ENCODE measurements around the gene MDM4. TPM values are rescaled to one million over a fixed set of nuclear protein-coding genes. Genes with fewer than 3 reads are reported as not detected.

The MDM4 gene
- total RNA-seq, 1 experiment from 2014 or later = 49.6 TPM

DNA sequence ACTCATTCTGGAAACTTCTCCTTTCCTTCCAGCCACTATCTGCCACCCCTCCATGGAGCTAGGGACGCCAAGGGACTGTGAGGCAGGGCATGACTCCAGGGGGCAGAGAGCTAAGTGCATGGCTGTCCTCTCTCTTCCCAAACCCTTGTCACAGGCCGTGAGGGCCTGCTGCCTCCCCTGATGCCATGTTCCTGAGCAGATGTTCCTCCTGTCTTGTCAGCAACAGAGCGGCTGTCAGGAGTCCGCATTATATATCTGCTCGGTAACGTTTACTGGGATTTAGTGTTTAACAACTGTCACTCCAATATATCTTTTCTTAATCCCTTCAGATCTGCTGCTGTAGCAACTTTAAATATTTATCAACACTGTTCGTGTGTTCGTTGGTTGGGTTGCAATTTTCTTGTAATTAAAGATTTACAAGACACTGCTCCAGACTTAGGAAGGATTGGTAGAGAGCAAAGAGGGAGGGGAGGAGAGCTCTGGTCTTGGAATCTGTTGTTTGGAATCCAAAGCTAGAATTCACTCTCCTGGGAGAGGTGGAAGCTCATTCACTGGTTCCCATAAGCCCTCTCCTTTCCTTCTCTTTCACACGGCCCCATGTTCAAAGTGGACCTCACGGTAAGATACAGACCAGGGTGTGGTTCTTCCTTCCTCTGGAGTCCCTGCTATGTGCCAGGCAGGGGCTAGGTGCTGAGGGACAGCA lies 76.2 kb downstream of the MDM4 start:
- H3K27ac ChIP-seq (ENCODE audit: insufficient read length, low read depth, low read length) = no peak overlapping the region
- Mint-ChIP-seq H3K27me3 (ENCODE audit: low read depth) (peaks cover 2% of the 10 kb centered on the region), H3K4me1 (peaks cover 26 to 31% of the 10 kb centered on the region in 2 experiments), H3K36me3 (ENCODE audit: insufficient read depth in 1 of 3, low read depth in 3 of 3) (no peaks in the 10 kb centered on the region), H3K27ac (no peak overlapping the region), H3K4me3 (no peak overlapping the region), H3K9me3 (no peaks in the 10 kb centered on the region; a peak in 1 of 5 replicates)
- no peak overlapping the region for H4K91ac ChIP-seq (ENCODE audit: insufficient read length, low read depth, low read length)
- H3K18ac ChIP-seq (ENCODE audit: insufficient read length, low read depth, low read length) = no peak overlapping the region
- no peak overlapping the region for H3K14ac ChIP-seq (ENCODE audit: insufficient read depth, low read length)
- H3K4ac ChIP-seq (ENCODE audit: low read depth, low read length) = no peak overlapping the region
- no peaks in the 10 kb centered on the region for H3K9me3 ChIP-seq (ENCODE audit: control insufficient read depth, low read depth, low read length)
- H2BK20ac ChIP-seq (ENCODE audit: low read depth, low read length, poor library complexity, severe bottlenecking) = no peak overlapping the region
- no peak overlapping the region for H2BK12ac ChIP-seq (ENCODE audit: insufficient read length, low read depth, low read length)
- no peak overlapping the region for H4K5ac ChIP-seq (ENCODE audit: insufficient read length, low read depth, low read length)
- H3K79me1 ChIP-seq (ENCODE audit: insufficient read depth, low read depth, low read length, poor library complexity, severe bottlenecking) = no peaks in the 10 kb centered on the region
- no peak overlapping the region for H3K4me2 ChIP-seq (ENCODE audit: insufficient read depth, insufficient read length, low read length)
- no peak overlapping the region for H2BK15ac ChIP-seq (ENCODE audit: low read depth, low read length)
- H2BK5ac ChIP-seq (ENCODE audit: insufficient read length, low read length) = no peak overlapping the region
- H3K9ac ChIP-seq (ENCODE audit: extremely low read depth, insufficient read length, low read length) = no peak overlapping the region
- H4K20me1 ChIP-seq (ENCODE audit: control insufficient read depth, insufficient read depth, insufficient read length) = no peaks in the 10 kb centered on the region
- H4K8ac ChIP-seq (replicated peaks; ENCODE audit: insufficient read length, low read depth, low read length) = no peak overlapping the region
- H3K27me3 ChIP-seq (ENCODE audit: insufficient read depth, low read length) = no peaks in the 10 kb centered on the region
- H3K23me2 ChIP-seq (ENCODE audit: insufficient read length, low read depth, low read length, poor library complexity, severe bottlenecking) = no peaks in the 10 kb centered on the region
- H2BK120ac ChIP-seq (ENCODE audit: low read depth, low read length, poor library complexity, severe bottlenecking) = no peak overlapping the region
- no CpG with 5 or more reads among the region's 10 CpGs for WGBS (ENCODE audit: extremely low coverage, insufficient read length, low lambda C conversion rate)
- no peak overlapping the region for H3K56ac ChIP-seq (ENCODE audit: insufficient read length, low read depth, low read length)
- TF ChIP-seq, protein P1, sequence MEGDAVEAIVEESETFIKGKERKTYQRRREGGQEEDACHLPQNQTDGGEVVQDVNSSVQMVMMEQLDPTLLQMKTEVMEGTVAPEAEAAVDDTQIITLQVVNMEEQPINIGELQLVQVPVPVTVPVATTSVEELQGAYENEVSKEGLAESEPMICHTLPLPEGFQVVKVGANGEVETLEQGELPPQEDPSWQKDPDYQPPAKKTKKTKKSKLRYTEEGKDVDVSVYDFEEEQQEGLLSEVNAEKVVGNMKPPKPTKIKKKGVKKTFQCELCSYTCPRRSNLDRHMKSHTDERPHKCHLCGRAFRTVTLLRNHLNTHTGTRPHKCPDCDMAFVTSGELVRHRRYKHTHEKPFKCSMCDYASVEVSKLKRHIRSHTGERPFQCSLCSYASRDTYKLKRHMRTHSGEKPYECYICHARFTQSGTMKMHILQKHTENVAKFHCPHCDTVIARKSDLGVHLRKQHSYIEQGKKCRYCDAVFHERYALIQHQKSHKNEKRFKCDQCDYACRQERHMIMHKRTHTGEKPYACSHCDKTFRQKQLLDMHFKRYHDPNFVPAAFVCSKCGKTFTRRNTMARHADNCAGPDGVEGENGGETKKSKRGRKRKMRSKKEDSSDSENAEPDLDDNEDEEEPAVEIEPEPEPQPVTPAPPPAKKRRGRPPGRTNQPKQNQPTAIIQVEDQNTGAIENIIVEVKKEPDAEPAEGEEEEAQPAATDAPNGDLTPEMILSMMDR (conservative IDR thresholded peaks at IDR 0.05) = no peak
- H3K23ac ChIP-seq (ENCODE audit: insufficient read length, low read depth, low read length) = no peak overlapping the region
- H3K79me2 ChIP-seq (ENCODE audit: insufficient read depth, low read length) = no peaks in the 10 kb centered on the region
- DNase-seq = no peak
- no peak overlapping the region for H2AK5ac ChIP-seq (ENCODE audit: insufficient read length, low read length)
- H2AFZ ChIP-seq (ENCODE audit: low read length) = no peak overlapping the region
- peaks cover 5% of the 10 kb centered on the region; the same call in 1 of the 2 replicates for H3K4me1 ChIP-seq (ENCODE audit: insufficient read depth, low read length)
- no peak overlapping the region for H3T11ph ChIP-seq (ENCODE audit: low read length)

Data from H9 (cell line).